Mesenchymal stem cell (in vitro differentiated cells and primary cell): ENCODE measurements around the gene SEPTIN10.
A peak's percentile ranks its signal among the peaks of the same experiment; 100 is the strongest.

Experiments
- DNase-seq: peaks from one replicate; pipeline ENCODE4 v3.0.0-alpha.2; 2013
- H2AFZ ChIP-seq: one replicate; pipeline ENCODE4 v1.6.1; 2013; ENCODE audit warnings: low read depth, mild to moderate bottlenecking, control low read depth, inconsistent platforms, low read length, moderate library complexity
- H2AK5ac ChIP-seq: 2 replicates; pipeline ENCODE4 v1.6.1; 2013; ENCODE audit warnings: low read length, moderate library complexity, mild to moderate bottlenecking, inconsistent platforms; ENCODE audit not compliant: severe bottlenecking
- H2BK120ac ChIP-seq: one replicate; pipeline ENCODE4 v1.6.1; 2013; ENCODE audit warnings: low read depth, mild to moderate bottlenecking, inconsistent platforms, low read length, moderate library complexity
- H2BK12ac ChIP-seq, 2 experiments: one replicate each; pipeline ENCODE4 v1.6.1; 2013; ENCODE audit warnings: inconsistent platforms in 2 of 2, low read length in 2 of 2, mild to moderate bottlenecking in 2 of 2, moderate library complexity in 2 of 2, control low read depth in 1 of 2
- H2BK15ac ChIP-seq: one replicate; pipeline ENCODE4 v1.6.1; 2013; ENCODE audit warnings: mild to moderate bottlenecking, low read depth, inconsistent platforms; ENCODE audit not compliant: poor library complexity, severe bottlenecking
- H2BK5ac ChIP-seq: 2 replicates; pipeline ENCODE4 v1.6.1; 2013; ENCODE audit warnings: low read depth, mild to moderate bottlenecking, low read length, control low read depth, inconsistent platforms; ENCODE audit not compliant: poor library complexity, severe bottlenecking
- H3K14ac ChIP-seq, 2 experiments: one replicate each; pipeline ENCODE4 v1.6.1; 2013; ENCODE audit warnings: inconsistent platforms in 2 of 2, low read length in 2 of 2, control low read depth in 1 of 2, mild to moderate bottlenecking in 1 of 2, moderate library complexity in 1 of 2
- H3K18ac ChIP-seq, 2 experiments: one replicate each; pipeline ENCODE4 v1.6.1; 2013; ENCODE audit warnings: inconsistent platforms in 2 of 2, low read length in 2 of 2, control low read depth in 1 of 2, low read depth in 1 of 2, mild to moderate bottlenecking in 1 of 2
- H3K23ac ChIP-seq, 2 experiments: one replicate each; pipeline ENCODE4 v1.6.1; 2013; ENCODE audit warnings: inconsistent platforms in 2 of 2, low read length in 2 of 2, mild to moderate bottlenecking in 2 of 2, moderate library complexity in 2 of 2, control low read depth in 1 of 2
- H3K27ac ChIP-seq: 2 replicates; pipeline ENCODE4 v1.5.1; 2013; ENCODE audit warnings: mild to moderate bottlenecking, moderate library complexity, low read length, control low read depth, inconsistent platforms; ENCODE audit not compliant: poor library complexity, severe bottlenecking
- H3K27me3 ChIP-seq, 2 experiments: 2 replicates each; pipeline versions ENCODE4 v1.6.1 to v1.7.0; 2013; ENCODE audit warnings: low read length in 2 of 2, mild to moderate bottlenecking in 2 of 2, moderate library complexity in 2 of 2, control low read depth in 1 of 2, inconsistent platforms in 1 of 2; ENCODE audit not compliant: control insufficient read depth in 1 of 2, insufficient read depth in 1 of 2
- H3K36me3 ChIP-seq, 2 experiments: 2 replicates each; pipeline versions ENCODE4 v1.6.1 to v1.7.0; 2013; ENCODE audit warnings: low read length in 2 of 2, control low read depth in 1 of 2, inconsistent platforms in 1 of 2, low read depth in 1 of 2, mild to moderate bottlenecking in 1 of 2; ENCODE audit not compliant: insufficient read depth in 2 of 2, control insufficient read depth in 1 of 2
- H3K4ac ChIP-seq, 2 experiments: one replicate each; pipeline ENCODE4 v1.6.1; 2013; ENCODE audit warnings: inconsistent platforms in 2 of 2, low read length in 2 of 2, mild to moderate bottlenecking in 2 of 2, moderate library complexity in 2 of 2, control low read depth in 1 of 2, low read depth in 1 of 2
- H3K4me1 ChIP-seq: 2 replicates; pipeline ENCODE4 v1.6.1; 2013; ENCODE audit warnings: low read depth, low read length, control low read depth; ENCODE audit not compliant: control insufficient read depth, insufficient read depth
- H3K4me2 ChIP-seq: 2 replicates; pipeline ENCODE4 v1.6.1; 2013; ENCODE audit warnings: low read length, mild to moderate bottlenecking, inconsistent platforms; ENCODE audit not compliant: poor library complexity, severe bottlenecking
- H3K4me3 ChIP-seq, 2 experiments: 2 replicates each; pipeline versions ENCODE4 v1.5.1 to v1.7.0; 2013; ENCODE audit warnings: low read length in 2 of 2, mild to moderate bottlenecking in 2 of 2, control low read depth in 1 of 2, low read depth in 1 of 2; ENCODE audit not compliant: insufficient read depth in 1 of 2
- H3K79me1 ChIP-seq: replicated peaks from 2 replicates; pipeline ENCODE4 v1.6.1; 2013; ENCODE audit warnings: mild to moderate bottlenecking, control low read depth, low read length, inconsistent platforms; ENCODE audit not compliant: poor library complexity, severe bottlenecking
- H3K9ac ChIP-seq: 2 replicates; pipeline ENCODE4 v1.7.0; 2013; ENCODE audit warnings: mild to moderate bottlenecking, low read length, moderate library complexity
- H3K9me3 ChIP-seq: 2 replicates; pipeline ENCODE4 v1.7.0; 2013; ENCODE audit warnings: mild to moderate bottlenecking, low read length; ENCODE audit not compliant: control insufficient read depth
- H4K8ac ChIP-seq: one replicate; pipeline ENCODE4 v1.6.1; 2013; ENCODE audit warnings: inconsistent platforms, mild to moderate bottlenecking, low read length, moderate library complexity
- H4K91ac ChIP-seq: one replicate; pipeline ENCODE4 v1.6.1; 2013; ENCODE audit warnings: mild to moderate bottlenecking, low read length, inconsistent platforms
- WGBS: methylation state at CpG from one replicate; pipeline ENCODE4 v1.1.7; 2013; ENCODE audit warnings: mixed read lengths; 5-methylcytosine and 5-hydroxymethylcytosine counted together

The SEPTIN10 gene

GRCh38 chr2:109563980-109564550 lies 49.7 kb downstream of the SEPTIN10 start:
- H3K9ac ChIP-seq = no peak overlapping the region
- H2BK12ac ChIP-seq = no peak overlapping the region
- H3K23ac ChIP-seq = no peak overlapping the region
- no peak overlapping the region for H3K27ac ChIP-seq
- DNase-seq = no peak
- no peak overlapping the region for H4K8ac ChIP-seq
- H3K18ac ChIP-seq = no peak overlapping the region
- peaks cover 2% of the 10 kb centered on the region for H3K4me1 ChIP-seq
- no peaks in the 10 kb centered on the region for H3K9me3 ChIP-seq
- peaks cover 9 to 42% of the 10 kb centered on the region in 2 experiments for H3K36me3 ChIP-seq
- no peak overlapping the region for H2BK5ac ChIP-seq
- H2AK5ac ChIP-seq = no peak overlapping the region
- no peak overlapping the region for H3K4ac ChIP-seq
- H2AFZ ChIP-seq = no peak overlapping the region
- 95% methylated on average over 4 of the region's 4 CpGs for WGBS
- no peak overlapping the region for H3K4me2 ChIP-seq
- no peaks in the 10 kb centered on the region for H3K27me3 ChIP-seq
- H2BK15ac ChIP-seq = no peak overlapping the region
- H3K14ac ChIP-seq = no peak overlapping the region
- peaks cover 15% of the 10 kb centered on the region for H3K79me1 ChIP-seq
- H3K4me3 ChIP-seq = no peak overlapping the region
- H4K91ac ChIP-seq = no peak overlapping the region
- H2BK120ac ChIP-seq = no peak overlapping the region

- Histone ChIP-seq H4K8ac (no peak overlapping the region), H3K4ac (no peak overlapping the region), H2BK15ac (no peak overlapping the region), H3K4me1 (peaks cover 2% of the 10 kb centered on the region), H3K36me3 (peaks cover 9 to 42% of the 10 kb centered on the region in 2 experiments), H2BK12ac (no peak overlapping the region), H4K91ac (no peak overlapping the region), H3K23ac (no peak overlapping the region), H3K79me1 (peaks cover 15% of the 10 kb centered on the region), H3K18ac (no peak overlapping the region), H3K14ac (no peak overlapping the region), H2AFZ (no peak overlapping the region), H2AK5ac (no peak overlapping the region), H3K9ac (no peak overlapping the region), H2BK120ac (no peak overlapping the region), H3K4me2 (no peak overlapping the region), H3K9me3 (no peaks in the 10 kb centered on the region), H3K4me3 (no peak overlapping the region), H2BK5ac (no peak overlapping the region), H3K27ac (no peak overlapping the region), H3K27me3 (no peaks in the 10 kb centered on the region)
- WGBS = 100% methylated on average over 1 of the region's 2 CpGs
- DNase-seq = no peak
Measured at GRCh38 chr2:109563288-109563687, 50.5 kb downstream of the SEPTIN10 start.

DNA sequence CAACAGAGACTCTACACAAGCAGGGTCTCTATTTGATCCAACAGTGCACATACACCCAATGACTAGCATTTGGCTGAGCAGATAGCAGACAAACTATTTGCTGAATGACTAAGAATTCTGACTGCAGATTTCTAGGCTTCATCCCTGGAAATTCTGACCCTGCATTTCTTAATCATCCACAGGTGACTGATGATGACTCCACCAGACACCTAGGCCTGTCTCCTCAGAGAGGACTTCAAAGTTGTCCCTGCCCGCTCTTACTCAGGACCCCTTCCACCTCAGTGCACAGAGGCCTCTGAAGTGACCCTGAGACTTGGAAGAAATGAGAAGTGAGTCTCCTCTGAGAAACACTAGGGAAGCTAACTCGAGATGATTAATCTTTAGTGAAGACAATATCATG lies 51.3 kb downstream of the SEPTIN10 start:
- Histone ChIP-seq H3K9me3 (no peaks in the 10 kb centered on the region), H2BK120ac (no peak overlapping the region), H3K36me3 (peaks cover 9 to 41% of the 10 kb centered on the region in 2 experiments), H3K4me1 (peaks cover 2% of the 10 kb centered on the region), H2BK15ac (no peak overlapping the region), H2BK5ac (no peak overlapping the region), H2AFZ (no peak overlapping the region), H2AK5ac (no peak overlapping the region), H4K91ac (no peak overlapping the region), H3K23ac (no peak overlapping the region), H3K4me3 (no peak overlapping the region), H2BK12ac (no peak overlapping the region), H3K4ac (no peak overlapping the region), H3K18ac (no peak overlapping the region), H3K27me3 (no peaks in the 10 kb centered on the region), H3K9ac (no peak overlapping the region), H3K4me2 (no peak overlapping the region), H3K79me1 (peaks cover 14% of the 10 kb centered on the region), H3K14ac (no peak overlapping the region), H4K8ac (no peak overlapping the region), H3K27ac (no peak overlapping the region)
- DNase-seq = no peak
- 95% methylated on average over 1 of the region's 2 CpGs for WGBS

DNA sequence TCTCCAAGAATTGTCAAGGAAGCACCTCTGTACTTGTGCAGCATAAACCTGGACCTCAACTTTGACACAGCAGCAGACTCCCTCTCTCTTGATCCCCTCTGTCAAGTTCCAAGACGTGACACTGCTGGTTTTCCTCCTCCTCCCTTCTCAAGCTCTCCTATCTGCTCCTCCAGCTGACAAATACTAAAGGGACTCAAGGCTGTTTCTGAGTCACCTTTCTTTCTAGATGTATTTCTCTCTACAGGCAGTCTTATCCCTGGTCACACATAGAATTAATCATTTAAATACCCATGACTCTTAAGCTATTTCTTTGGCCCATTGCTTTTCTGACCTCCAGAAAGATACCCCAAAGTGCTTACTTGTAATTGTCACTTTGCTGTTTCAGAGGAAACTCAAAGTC lies 53.5 kb downstream of the SEPTIN10 start:
- no peak overlapping the region for H2BK12ac ChIP-seq
- peak overlapping the region in 1 of 2 experiments; percentile 15 for H3K14ac ChIP-seq
- peaks cover 21% of the 10 kb centered on the region for H3K79me1 ChIP-seq
- DNase-seq = peak; percentile 22
- peaks cover 2% of the 10 kb centered on the region for H3K4me1 ChIP-seq
- H3K4ac ChIP-seq = no peak overlapping the region
- H2BK15ac ChIP-seq = no peak overlapping the region
- H3K4me3 ChIP-seq = no peak overlapping the region
- H3K4me2 ChIP-seq = no peak overlapping the region
- H4K91ac ChIP-seq = no peak overlapping the region
- no peak overlapping the region for H2BK120ac ChIP-seq
- H2AFZ ChIP-seq = no peak overlapping the region
- no peaks in the 10 kb centered on the region for H3K9me3 ChIP-seq
- no peak overlapping the region for H3K9ac ChIP-seq
- H2BK5ac ChIP-seq = no peak overlapping the region
- WGBS = 81% methylated on average over 1 of the region's 1 CpG
- no peaks in the 10 kb centered on the region for H3K27me3 ChIP-seq
- H3K36me3 ChIP-seq = peaks cover 5 to 25% of the 10 kb centered on the region in 2 experiments
- H3K23ac ChIP-seq = no peak overlapping the region
- no peak overlapping the region for H4K8ac ChIP-seq
- no peak overlapping the region for H3K27ac ChIP-seq
- H2AK5ac ChIP-seq = no peak overlapping the region
- no peak overlapping the region for H3K18ac ChIP-seq
